SU-DHL-6 (cell line): Measurements from ENCODE around the gene VCAN.

Source experiments
- EZH2phosphoT487 ChIP-seq: fragments of 200-600 bp; sonication (generic), shearing (Covaris generic); conservative IDR thresholded peaks from 2 replicates; pipeline ENCODE4 v1.6.1; 2018; ENCODE audit warnings: mild to moderate bottlenecking, antibody characterized with exemption, low read length, moderate library complexity, mixed read lengths
- TF ChIP-seq, protein P1 (sequence below): fragments of 200-600 bp; sonication (generic); IDR thresholded peaks from one replicate; pipeline ENCODE4 v1.5.1; 2017; ENCODE audit warnings: antibody characterized with exemption, mild to moderate bottlenecking, low read length, moderate library complexity; ENCODE audit not compliant: insufficient read depth, poor library complexity, severe bottlenecking

DNA sequence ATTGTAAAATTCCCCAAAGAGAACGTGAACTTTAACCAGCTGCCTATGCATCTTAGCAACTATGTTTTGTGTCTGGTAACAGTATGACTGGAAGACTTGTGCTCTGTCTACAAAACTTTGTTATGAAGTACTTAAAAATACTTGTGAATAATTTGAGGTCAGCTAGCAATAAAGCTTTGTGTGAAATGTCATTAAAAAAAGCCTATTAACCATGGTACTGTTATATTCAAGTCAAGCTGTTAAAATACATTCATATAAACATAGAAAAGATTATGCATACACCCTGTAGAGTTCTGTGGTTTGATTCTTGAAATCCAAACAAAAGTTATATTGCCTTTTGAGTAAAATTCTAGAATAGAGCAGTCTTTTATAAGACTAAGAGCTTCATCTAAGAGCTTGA, 60.1 kb downstream of the VCAN start:
- TF ChIP-seq, protein P1, sequence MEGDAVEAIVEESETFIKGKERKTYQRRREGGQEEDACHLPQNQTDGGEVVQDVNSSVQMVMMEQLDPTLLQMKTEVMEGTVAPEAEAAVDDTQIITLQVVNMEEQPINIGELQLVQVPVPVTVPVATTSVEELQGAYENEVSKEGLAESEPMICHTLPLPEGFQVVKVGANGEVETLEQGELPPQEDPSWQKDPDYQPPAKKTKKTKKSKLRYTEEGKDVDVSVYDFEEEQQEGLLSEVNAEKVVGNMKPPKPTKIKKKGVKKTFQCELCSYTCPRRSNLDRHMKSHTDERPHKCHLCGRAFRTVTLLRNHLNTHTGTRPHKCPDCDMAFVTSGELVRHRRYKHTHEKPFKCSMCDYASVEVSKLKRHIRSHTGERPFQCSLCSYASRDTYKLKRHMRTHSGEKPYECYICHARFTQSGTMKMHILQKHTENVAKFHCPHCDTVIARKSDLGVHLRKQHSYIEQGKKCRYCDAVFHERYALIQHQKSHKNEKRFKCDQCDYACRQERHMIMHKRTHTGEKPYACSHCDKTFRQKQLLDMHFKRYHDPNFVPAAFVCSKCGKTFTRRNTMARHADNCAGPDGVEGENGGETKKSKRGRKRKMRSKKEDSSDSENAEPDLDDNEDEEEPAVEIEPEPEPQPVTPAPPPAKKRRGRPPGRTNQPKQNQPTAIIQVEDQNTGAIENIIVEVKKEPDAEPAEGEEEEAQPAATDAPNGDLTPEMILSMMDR: no peak
- no peak for TF ChIP-seq EZH2phosphoT487
